HUDEP-2 (cell line): ENCODE results near the gene FBXO2.

Source experiments
- DNase-seq, 76 experiments: peaks; one replicate each; lab custom pipeline; 2025; ENCODE audit not compliant: unreplicated experiment in 76 of 76; lab: John Stamatoyannopoulos, UW

Gene FBXO2

GRCh38 chr1:11599891-11600576 lies 54.2 kb downstream of the FBXO2 start:
- DNase-seq = no peak

- no peak for DNase-seq
Measured at GRCh38 chr1:11598461-11598860, 55.8 kb downstream of the FBXO2 start.
